ENCODE measurements around the gene PXT1. TPM values are rescaled to one million over a fixed set of nuclear protein-coding genes. Genes with fewer than 3 reads are reported as not detected.
"Not testable (repeated sequence)": the region's sequence is repeated elsewhere in the genome, so short reads cannot be mapped to it uniquely, and the experiment has no call there.

PXT1 gene
- total RNA-seq, 2 donors from 2014 or later, result 0.24 TPM; not detected in 1

DNA sequence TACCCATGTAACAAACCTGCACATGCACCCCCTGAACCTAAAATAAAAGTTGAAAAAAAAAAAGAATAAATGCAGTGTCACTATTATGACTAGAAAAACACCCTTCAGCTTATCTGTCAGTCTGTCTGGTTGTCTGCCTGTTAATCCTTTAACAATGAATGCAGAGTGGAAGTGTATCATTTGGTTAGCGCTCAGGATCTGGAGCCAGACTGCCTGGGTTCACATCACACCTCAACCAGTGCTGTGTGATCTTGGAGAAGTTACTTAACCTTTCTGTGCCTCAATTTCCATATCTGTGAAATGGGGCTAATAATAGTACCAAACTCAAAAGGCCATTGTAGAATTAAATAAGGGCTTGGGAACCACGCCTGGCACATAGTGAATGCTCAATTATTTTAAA is 72.0 kb downstream of the PXT1 start:
- no peak overlapping the region for H3K27ac ChIP-seq
- H3K36me3 ChIP-seq, result no peaks in the 10 kb centered on the region
- H3K4me3 ChIP-seq, result no peak overlapping the region
- no peaks in the 10 kb centered on the region for H3K9me3 ChIP-seq
- no peak for DNase-seq (ENCODE audit: low spot score)
- TF ChIP-seq, protein P1, sequence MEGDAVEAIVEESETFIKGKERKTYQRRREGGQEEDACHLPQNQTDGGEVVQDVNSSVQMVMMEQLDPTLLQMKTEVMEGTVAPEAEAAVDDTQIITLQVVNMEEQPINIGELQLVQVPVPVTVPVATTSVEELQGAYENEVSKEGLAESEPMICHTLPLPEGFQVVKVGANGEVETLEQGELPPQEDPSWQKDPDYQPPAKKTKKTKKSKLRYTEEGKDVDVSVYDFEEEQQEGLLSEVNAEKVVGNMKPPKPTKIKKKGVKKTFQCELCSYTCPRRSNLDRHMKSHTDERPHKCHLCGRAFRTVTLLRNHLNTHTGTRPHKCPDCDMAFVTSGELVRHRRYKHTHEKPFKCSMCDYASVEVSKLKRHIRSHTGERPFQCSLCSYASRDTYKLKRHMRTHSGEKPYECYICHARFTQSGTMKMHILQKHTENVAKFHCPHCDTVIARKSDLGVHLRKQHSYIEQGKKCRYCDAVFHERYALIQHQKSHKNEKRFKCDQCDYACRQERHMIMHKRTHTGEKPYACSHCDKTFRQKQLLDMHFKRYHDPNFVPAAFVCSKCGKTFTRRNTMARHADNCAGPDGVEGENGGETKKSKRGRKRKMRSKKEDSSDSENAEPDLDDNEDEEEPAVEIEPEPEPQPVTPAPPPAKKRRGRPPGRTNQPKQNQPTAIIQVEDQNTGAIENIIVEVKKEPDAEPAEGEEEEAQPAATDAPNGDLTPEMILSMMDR (IDR thresholded peaks at IDR 0.05), result no peak
- H3K27me3 ChIP-seq, result no peaks in the 10 kb centered on the region
- H3K4me1 ChIP-seq, result no peaks in the 10 kb centered on the region

DNA sequence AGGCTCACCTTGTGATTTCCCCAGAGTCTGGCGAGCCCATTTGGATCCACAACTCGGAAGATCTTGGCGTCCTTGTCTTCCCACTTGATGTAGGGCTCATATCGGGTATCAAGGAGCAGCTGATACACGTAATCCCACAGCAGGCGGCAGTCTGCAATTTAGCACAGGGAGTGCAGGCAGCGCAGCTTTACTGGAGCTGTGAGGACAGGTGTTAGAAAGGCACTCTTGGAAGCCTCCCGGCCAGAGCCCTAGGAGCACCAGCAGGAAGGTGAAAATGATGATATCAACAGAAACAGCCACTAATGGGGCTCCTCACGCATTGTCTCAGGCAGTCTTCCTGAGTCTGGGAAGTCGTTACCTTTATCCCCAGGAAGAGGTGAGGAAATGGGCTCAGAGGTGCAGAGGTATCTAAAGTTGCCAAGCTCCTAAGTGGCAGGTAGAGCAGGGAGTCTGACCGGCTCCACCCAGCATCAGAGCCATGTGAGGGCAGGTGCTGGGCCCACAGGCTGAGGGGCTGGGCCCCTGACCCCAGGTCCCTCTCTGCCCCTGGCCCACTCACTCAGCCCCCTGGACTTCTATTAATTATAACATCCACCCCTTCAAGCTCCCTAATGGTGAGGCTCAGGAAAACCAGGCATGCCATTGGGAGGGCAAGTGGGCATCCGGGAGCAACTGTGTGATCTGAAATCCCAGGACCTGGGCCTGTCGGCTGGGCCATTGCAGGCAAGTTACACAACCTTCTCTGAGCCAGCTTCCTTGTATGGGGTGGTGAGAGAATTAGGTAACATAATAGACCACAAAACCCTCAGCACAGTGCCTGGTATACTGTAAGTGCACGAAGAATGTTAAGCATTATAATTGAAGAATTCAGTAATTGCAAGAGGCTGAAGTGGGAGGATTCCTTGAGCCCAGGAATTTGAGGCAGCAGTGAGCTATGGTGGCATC is 73.5 kb downstream of the PXT1 start:
- DNase-seq (ENCODE audit: low spot score), result no peak
- Histone ChIP-seq H3K4me1 (no peaks in the 10 kb centered on the region), H3K27ac (no peak overlapping the region), H3K36me3 (no peaks in the 10 kb centered on the region), H3K9me3 (no peaks in the 10 kb centered on the region), H3K27me3 (no peaks in the 10 kb centered on the region), H3K4me3 (no peak overlapping the region)
- TF ChIP-seq, protein P1 (IDR thresholded peaks at IDR 0.05), result no peak

DNA sequence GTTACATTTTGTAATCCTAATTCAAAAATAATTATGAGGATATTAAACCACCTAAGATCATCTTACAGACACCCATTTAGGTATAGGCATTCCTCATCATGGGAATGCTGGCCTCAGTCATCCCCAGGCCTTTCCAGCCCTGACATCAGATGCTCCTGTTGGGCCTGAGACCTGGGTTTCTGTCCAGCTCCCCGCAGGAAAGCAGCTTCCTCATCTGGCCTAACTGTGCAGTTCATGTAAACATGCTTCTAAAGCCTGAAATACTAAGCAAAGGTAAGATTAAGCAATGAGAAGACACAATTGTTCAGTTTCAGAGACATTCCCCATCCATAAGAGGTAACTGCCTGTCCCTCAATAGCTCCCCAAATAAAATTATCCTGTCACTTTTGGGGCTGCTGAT is 74.2 kb downstream of the PXT1 start:
- Histone ChIP-seq H3K4me1 (no peaks in the 10 kb centered on the region), H3K36me3 (no peaks in the 10 kb centered on the region), H3K9me3 (no peaks in the 10 kb centered on the region), H3K27me3 (no peaks in the 10 kb centered on the region), H3K4me3 (no peak overlapping the region), H3K27ac (no peak overlapping the region)
- no peak for DNase-seq (ENCODE audit: low spot score)
- TF ChIP-seq, protein P1 (IDR thresholded peaks at IDR 0.05), result no peak

DNA sequence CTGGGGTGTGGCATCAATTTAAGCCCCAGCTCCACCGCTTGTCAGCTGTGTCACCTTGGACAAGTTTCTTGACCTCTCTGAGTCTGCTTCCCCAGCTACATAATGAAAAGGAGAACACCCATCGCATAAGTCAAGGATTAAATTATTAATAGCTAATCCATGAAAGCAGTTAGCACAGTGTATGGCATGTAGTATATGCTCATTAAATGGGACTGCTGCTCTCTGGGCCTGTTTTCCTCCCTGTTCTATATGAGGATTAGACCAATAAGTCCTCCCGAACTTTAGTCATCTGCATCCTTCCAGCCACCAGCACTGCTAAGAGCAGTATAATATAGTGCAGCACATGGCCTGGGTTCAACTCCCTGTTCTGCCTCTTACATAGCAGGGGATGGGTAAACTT is 74.9 kb downstream of the PXT1 start:
- Histone ChIP-seq H3K27me3 (no peaks in the 10 kb centered on the region), H3K9me3 (no peaks in the 10 kb centered on the region), H3K36me3 (no peaks in the 10 kb centered on the region), H3K4me3 (no peak overlapping the region), H3K4me1 (no peaks in the 10 kb centered on the region), H3K27ac (no peak overlapping the region)
- TF ChIP-seq, protein P1 (IDR thresholded peaks at IDR 0.05), result no peak
- no peak for DNase-seq (ENCODE audit: low spot score)

DNA sequence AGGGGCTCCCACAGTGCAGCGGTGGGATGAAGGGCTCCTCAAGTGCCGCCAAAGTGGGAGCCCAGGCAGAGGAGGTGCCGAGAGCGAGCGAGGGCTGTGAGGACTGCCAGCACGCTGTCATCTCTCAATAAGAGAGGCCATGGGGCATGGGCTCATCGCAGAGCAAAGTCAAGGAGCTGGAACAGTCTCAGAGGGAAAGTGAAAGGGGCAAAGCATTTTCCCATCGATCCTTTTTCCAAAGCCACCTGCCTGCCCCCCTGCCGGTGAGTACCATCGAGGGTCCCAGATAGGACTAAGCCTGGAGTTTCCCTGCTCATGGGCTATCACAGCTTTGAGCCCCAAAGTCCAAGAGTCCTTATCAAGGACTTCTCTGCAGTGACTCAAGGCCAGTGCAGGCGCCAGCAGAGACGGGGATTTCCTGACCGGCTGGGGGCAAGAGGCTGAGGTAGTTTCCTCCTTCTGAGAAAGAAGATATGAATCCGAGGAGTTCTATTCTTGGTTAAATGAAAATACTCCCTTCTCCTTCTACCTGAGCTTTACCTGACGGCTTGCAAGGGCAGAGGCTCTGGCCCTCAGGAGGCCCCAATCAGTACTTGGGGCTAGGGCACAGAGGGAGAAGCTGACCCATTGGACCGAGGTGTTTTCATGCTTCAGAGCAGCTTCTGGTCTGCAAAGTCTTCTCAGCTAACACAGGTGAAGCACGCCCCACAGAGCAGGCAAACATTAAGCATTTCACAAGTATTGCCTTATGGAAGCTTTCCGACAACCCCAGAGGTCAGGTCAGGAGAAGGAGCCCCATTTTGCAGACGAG is 77.8 kb downstream of the PXT1 start:
- no peak overlapping the region for H3K4me3 ChIP-seq
- no peak overlapping the region for H3K27ac ChIP-seq
- no peak for DNase-seq (ENCODE audit: low spot score)
- no peaks in the 10 kb centered on the region for H3K36me3 ChIP-seq
- TF ChIP-seq, protein P1 (IDR thresholded peaks at IDR 0.05), result no peak
- no peaks in the 10 kb centered on the region for H3K9me3 ChIP-seq
- H3K4me1 ChIP-seq, result peaks cover 0 to 5% of the 10 kb centered on the region in 2 donors
- H3K27me3 ChIP-seq, result no peaks in the 10 kb centered on the region

DNA sequence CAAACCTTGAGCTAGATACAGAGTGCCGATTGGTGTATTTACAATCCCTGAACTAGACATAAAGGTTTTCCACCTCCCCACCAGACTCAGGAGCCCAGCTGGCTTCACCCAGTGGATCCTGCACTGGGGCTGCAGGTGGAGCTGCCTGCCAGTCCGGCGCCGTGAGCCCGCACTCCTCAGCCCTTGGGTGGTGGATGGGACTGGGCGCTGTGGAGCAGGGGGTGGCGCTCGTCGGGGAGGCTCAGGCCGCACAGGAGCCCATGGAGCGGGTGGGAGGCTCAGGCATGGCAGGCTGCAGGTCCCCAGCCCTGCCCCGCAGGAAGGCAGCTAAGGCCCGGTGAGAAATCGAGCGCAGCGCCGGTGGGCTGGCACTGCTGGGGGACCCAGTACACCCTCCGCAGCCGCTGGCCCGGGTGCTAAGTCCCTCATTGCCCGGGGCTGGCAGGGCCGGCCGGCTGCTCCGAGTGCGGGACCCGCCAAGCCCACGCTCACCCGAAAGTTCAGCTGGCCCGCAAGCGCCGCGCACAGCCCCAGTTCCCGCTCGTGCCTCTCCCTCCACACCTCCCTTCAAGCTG is 78.5 kb downstream of the PXT1 start:
- H3K9me3 ChIP-seq; H3K4me3 ChIP-seq; DNase-seq (ENCODE audit: low spot score); H3K36me3 ChIP-seq; H3K27me3 ChIP-seq; H3K27ac ChIP-seq; H3K4me1 ChIP-seq: not testable (repeated sequence)

DNA sequence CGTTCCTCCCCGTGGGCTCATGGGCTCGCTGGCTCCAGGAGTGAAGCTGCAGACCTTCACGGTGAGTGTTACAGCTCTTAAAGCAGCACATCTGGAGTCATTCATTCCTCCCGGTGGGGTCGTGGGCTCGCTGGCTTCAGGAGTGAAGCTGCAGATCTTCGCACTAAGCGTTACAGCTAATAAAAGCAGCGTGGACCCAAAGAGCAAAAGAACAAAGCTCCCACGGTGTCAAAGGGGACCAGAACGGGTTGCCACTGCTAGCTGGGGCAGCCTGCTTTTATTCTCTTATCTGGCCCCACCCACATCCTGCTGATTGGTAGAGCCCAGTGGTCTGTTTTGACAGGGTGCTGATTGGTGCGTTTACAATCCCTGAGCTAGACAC is 79.3 kb downstream of the PXT1 start:
- H3K27ac ChIP-seq; H3K36me3 ChIP-seq; H3K27me3 ChIP-seq; H3K4me3 ChIP-seq; DNase-seq (ENCODE audit: low spot score); H3K9me3 ChIP-seq: not testable (repeated sequence)
- peaks cover 0 to 14% of the 10 kb centered on the region in 2 donors for H3K4me1 ChIP-seq

Data from right atrium auricular region (tissue), 2 donors.